ELR (cell line): ENCODE results near the gene TSC2.
"Not testable (repeated sequence)": the region's sequence is repeated elsewhere in the genome, so short reads cannot be mapped to it uniquely, and the experiment has no call there.

Experiments used
- DNase-seq: peaks from one replicate; pipeline ENCODE4 v3.0.0-alpha.2; 2015; ENCODE audit warnings: low read depth

The TSC2 gene

GRCh38 chr16:2086812-2087747 lies 39.3 kb downstream of the TSC2 start:
- no peak for DNase-seq

DNA sequence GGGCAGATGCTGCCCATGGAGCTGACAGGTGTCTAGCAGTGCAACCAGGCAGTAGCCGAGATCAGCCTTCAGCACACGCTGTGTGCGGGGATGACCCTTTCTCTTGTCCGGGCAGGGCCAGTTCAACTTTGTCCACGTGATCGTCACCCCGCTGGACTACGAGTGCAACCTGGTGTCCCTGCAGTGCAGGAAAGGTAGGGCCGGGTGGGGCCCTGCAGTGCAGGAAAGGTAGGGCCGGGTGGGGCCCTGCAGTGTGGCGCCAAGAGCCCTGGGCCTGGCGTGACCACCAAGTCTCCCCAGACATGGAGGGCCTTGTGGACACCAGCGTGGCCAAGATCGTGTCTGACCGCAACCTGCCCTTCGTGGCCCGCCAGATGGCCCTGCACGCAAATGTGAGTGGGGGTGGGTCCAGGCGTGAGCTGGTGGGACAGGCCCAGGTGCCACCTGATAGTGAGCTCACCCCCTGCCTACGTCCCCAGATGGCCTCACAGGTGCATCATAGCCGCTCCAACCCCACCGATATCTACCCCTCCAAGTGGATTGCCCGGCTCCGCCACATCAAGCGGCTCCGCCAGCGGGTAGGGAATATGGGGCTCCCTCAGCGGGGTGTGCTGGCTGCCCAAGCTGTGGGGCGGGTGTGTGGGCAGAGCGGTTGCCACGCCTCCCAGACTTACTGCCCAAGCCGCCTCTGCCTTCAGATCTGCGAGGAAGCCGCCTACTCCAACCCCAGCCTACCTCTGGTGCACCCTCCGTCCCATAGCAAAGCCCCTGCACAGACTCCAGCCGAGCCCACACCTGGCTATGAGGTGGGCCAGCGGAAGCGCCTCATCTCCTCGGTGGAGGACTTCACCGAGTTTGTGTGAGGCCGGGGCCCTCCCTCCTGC lies 40.2 kb downstream of the TSC2 start:
- DNase-seq, result no peak

GRCh38 chr16:2088759-2089358 lies 41.1 kb downstream of the TSC2 start:
- no peak for DNase-seq

GRCh38 chr16:2089706-2090480 lies 42.1 kb downstream of the TSC2 start:
- DNase-seq, result no peak

GRCh38 chr16:2090481-2090776 lies 42.6 kb downstream of the TSC2 start:
- DNase-seq, result no peak

DNA sequence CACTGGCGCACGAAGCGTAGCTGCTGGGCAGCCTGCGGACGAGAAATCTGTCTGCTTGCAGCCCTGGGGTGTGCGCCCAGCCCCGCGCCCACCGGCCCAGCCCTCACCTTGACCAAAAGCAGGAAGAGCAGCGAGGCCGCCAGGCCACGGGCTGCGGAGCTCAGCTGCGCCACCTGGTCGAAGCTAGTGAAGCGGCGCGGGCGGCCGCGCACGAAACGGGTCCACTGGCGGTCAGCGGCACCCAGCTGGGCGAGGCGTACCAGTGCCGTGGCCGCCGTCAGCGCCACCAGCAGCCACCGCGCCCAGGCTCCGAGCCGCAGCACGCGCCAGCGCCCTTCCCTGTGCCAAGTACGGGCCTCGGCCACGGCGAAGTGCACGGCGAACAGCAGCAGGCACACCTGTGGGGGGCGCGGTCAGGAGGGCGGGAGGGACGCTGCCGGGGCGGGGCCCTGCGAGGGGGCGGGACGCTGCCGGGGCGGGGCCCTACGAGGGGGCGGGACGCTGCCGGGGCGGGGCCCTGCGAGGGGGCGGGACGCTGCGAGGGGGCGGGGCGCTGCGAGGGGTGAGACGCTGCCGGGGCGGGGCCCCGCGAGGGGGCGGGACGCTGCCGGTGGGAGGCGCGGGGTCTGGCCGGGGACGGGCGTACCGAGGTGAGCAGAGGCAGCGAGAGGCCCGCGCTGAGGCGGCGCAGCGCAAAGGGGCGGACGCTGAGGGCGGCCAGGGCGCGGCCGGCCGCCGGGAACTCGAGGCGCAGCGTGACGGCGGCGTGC lies 43.2 kb downstream of the TSC2 start:
- DNase-seq, result peak; percentile 48

GRCh38 chr16:2091547-2092255 lies 43.9 kb downstream of the TSC2 start:
- no peak for DNase-seq

DNA sequence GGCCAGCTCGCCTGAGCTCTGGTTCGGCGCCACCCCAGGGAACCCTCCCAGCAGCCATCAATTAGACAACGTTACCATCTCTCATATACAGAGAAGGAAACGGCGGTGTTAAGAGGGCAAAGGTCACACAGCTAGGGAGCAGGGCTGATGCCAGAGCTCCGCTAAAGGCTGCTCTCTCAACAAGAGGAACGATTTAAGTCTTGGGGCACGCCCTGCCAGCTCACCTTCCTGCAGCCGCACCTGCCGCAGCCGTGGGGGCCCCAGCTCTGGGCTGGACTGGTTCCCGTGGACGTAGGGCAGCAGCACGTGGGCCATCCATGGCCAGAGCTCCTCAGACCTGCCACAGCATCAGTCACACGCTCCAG lies 44.5 kb downstream of the TSC2 start:
- DNase-seq, result no peak

GRCh38 chr16:2092866-2093265 lies 45.1 kb downstream of the TSC2 start:
- no peak for DNase-seq

- DNase-seq, result no peak
Observed at GRCh38 chr16:2093793-2094192, 46.0 kb downstream of the TSC2 start.

DNA sequence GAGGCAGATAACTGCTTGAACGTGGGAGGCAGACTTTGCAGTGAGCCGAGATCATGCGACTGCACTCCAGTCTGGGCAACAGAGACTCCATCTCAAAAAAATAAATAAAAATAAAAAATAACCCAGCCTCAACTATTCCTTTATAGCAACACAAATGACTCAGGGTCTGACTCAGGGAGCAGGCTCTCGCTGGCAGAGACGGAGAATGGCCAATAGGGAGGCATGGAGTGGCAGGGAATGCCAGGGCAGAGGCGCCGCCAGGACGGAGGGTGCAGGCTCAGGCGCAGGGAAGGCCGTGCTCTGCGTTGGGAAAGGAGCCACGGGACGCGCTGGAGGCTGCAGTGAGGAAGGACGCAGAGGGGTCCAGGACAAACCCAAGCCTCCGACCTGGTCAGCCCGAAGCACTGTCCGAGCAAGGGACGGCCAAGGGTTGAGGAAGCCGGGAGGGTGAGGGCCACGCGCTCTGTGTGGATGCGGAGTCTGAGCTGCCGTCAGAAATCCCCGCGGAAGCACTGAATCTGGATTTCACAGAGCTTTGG lies 47.6 kb downstream of the TSC2 start:
- DNase-seq, result peak; percentile 81

- DNase-seq, result no peak
Observed at GRCh38 chr16:2095918-2096582, 48.3 kb downstream of the TSC2 start.

GRCh38 chr16:2096853-2097595 lies 49.2 kb downstream of the TSC2 start:
- DNase-seq, result no peak

DNA sequence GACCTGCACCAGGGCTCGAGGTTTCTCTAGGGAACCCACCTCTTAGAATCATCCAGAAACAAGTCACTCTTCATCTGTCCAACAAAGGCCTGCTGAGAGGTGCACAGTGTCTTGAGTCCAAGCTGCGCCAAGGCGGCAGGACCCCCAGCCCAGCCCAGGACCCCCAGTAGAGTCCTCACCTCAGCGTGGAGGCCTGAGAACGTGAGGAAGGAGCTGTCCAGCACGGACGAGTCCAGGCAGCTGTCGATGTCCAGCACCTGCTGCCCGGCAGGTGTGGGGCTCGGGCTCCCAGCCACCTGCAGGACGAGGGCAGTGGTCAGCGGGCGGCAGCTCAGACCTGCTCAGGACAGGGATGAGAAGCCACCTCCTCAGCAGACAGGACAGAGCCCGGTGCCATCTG lies 49.9 kb downstream of the TSC2 start:
- not testable (repeated sequence) for DNase-seq

- DNase-seq, result not testable (repeated sequence)
Observed at GRCh38 chr16:2101581-2101980, 53.8 kb downstream of the TSC2 start.

DNA sequence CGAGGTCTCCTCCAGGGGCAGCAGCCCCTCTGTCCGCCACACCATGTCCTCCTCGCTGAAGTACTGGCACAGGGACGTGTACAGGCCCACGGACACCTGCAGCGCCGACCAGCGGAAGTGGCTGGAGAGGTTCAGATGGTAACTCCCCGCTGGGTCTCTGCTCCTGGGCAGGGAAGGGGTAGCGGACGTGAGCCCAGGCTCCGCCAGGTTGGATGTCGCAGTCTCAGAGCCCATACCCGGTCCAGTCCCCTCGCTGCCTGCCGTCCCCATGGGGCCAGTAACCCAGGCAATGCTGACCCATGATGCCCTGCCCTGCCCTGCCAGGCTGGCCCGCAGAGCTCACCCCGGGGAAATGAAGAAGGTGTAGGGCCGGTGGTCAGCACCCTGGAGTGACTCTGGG lies 54.7 kb downstream of the TSC2 start:
- no peak for DNase-seq

- not testable (repeated sequence) for DNase-seq
Observed at GRCh38 chr16:2104464-2104863, 56.7 kb downstream of the TSC2 start.

DNA sequence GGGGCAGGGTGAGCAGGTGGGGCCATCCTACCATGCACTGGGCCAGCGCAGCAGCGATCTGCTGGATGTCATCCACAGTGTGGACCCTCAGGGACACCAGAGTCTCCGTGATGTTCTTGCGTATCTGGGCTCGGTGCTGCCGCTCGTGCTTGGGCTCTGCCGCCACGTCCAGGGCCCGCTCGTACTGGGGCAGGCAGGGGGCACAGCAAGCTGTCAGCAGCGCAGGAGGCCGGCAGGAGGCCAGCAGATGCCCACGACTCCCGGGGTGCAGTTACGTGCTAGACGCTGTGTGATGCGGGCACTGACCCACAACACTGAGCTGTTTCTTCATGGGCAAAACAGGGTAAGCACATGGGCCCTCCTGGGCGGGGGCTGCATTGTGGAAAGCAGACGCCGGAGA lies 57.5 kb downstream of the TSC2 start:
- DNase-seq, result not testable (repeated sequence)

GRCh38 chr16:2105769-2106168 lies 58.0 kb downstream of the TSC2 start:
- DNase-seq, result not testable (repeated sequence)
